ENCODE data around the gene PRSS48. TPM values are rescaled to one million over a fixed set of nuclear protein-coding genes. Genes with fewer than 3 reads are reported as not detected.

PRSS48 gene
- total and polyA plus RNA-seq, 8 donors, result not detected

DNA sequence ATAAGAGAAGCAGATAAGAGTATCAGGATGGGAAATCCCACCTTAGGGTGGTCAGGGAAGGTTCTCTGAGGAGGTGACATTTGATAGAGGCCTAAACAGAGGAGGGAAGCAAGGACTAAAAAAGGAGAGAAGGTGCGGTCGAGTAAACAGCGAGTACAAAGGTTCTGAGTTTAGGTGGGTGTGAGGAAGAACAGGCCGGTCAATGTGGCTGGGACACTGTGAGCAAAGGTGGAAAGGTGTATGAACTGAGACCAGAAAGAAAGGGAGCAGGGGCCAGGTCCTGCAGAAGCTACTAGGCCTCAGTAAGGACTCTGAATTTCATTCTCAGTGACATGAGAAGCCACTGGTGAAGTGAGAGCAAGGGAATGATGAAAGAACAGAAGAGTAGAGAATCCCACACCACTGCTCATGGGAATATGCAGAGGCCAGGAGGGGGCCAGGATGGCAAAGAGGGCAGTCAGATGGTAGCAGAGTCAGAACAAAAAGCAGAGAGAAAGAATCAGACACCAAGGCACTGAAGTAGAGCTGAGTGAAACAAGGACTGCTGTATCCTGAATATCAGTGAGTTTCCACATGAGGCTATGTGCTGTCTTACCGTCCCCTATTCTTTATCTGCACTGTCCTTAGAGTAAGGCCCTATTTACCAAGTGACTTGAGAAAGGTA is 18.0 kb downstream of the PRSS48 start:
- Histone ChIP-seq H3K4me3 (no peak overlapping the region), H3K27me3 (no peaks in the 10 kb centered on the region), H3K4me1 (peaks cover 0 to 28% (median 12%) of the 10 kb centered on the region in 4 donors), H3K27ac (no peak overlapping the region), H3K9me3 (no peaks in the 10 kb centered on the region), H3K36me3 (peaks cover 0 to 9% (median 0%) of the 10 kb centered on the region in 4 donors)
- no peak for DNase-seq
- intact Hi-C loops (cut with DNase I; ENCODE audit: low total_unique reads), result no loop called here
- TF ChIP-seq EP300 (IDR thresholded peaks at IDR 0.05), result no peak
- TF ChIP-seq POLR2AphosphoS5 (IDR thresholded peaks at IDR 0.05), result no peak
- TF ChIP-seq, protein P1, sequence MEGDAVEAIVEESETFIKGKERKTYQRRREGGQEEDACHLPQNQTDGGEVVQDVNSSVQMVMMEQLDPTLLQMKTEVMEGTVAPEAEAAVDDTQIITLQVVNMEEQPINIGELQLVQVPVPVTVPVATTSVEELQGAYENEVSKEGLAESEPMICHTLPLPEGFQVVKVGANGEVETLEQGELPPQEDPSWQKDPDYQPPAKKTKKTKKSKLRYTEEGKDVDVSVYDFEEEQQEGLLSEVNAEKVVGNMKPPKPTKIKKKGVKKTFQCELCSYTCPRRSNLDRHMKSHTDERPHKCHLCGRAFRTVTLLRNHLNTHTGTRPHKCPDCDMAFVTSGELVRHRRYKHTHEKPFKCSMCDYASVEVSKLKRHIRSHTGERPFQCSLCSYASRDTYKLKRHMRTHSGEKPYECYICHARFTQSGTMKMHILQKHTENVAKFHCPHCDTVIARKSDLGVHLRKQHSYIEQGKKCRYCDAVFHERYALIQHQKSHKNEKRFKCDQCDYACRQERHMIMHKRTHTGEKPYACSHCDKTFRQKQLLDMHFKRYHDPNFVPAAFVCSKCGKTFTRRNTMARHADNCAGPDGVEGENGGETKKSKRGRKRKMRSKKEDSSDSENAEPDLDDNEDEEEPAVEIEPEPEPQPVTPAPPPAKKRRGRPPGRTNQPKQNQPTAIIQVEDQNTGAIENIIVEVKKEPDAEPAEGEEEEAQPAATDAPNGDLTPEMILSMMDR (IDR thresholded peaks at IDR 0.05), result no peak
- no peak for TF ChIP-seq POLR2A (IDR thresholded peaks at IDR 0.05)
- 65 to 89% (median 82%) methylated on average over 5 of the region's 5 CpGs for WGBS, 5 donors

DNA sequence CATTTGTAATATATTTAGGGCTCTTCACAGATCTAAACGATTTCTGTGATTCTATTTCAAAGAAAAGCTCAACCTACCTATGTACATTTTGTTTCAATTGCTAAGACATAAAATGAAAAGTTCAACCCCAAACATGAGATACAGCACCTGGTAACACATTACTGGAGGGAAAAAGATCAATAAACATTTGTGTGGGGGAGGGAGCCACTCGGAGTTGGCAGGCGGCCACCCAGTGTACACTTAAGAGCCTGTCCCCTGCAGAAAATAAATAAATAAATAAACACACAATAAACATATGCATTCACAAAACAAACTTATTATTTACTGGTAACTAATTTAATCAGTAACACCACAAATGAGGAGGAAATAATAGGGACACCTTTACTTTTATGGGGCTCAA is 19.3 kb downstream of the PRSS48 start:
- no peaks in the 10 kb centered on the region for H3K27me3 ChIP-seq
- peaks cover 0 to 28% (median 12%) of the 10 kb centered on the region in 4 donors for H3K4me1 ChIP-seq
- WGBS, 5 donors, result 32 to 46% (median 43%) methylated on average over 3 of the region's 3 CpGs
- H3K36me3 ChIP-seq, result peaks cover 0 to 9% (median 0%) of the 10 kb centered on the region in 4 donors
- peak in 1 of 2 donors; percentile 36 for DNase-seq
- no peak overlapping the region for H3K4me3 ChIP-seq
- no peak for TF ChIP-seq POLR2A (IDR thresholded peaks at IDR 0.05)
- TF ChIP-seq, protein P1 (IDR thresholded peaks at IDR 0.05), result no peak
- TF ChIP-seq EP300 (IDR thresholded peaks at IDR 0.05), result no peak
- no peak for TF ChIP-seq POLR2AphosphoS5 (IDR thresholded peaks at IDR 0.05)
- H3K9me3 ChIP-seq, result no peaks in the 10 kb centered on the region
- intact Hi-C loops (cut with DNase I; ENCODE audit: low total_unique reads), result no loop called here
- H3K27ac ChIP-seq, result no peak overlapping the region

DNA sequence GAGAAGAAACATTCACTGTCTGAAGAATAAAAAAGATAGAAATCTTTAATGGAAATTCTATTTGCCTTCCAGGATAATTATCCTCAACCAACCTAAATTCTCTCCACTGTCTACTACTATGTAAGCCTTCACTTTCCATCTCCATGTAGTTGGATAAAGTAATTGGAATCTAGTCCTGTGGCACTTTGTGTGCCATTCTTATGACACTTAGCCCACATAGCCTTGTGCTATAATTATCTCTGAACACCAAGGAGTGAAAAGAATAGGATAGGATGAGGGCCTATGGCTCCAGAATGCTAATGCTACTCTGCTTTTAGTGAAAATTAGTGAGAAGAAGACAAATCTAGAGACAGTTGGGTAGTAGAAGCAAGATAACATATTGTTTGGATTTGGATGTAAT is 20.2 kb downstream of the PRSS48 start:
- Histone ChIP-seq H3K4me3 (no peak overlapping the region), H3K27me3 (no peaks in the 10 kb centered on the region), H3K4me1 (peaks cover 0 to 28% (median 12%) of the 10 kb centered on the region in 4 donors), H3K27ac (no peak overlapping the region), H3K36me3 (peaks cover 0 to 9% (median 0%) of the 10 kb centered on the region in 4 donors), H3K9me3 (no peaks in the 10 kb centered on the region)
- TF ChIP-seq POLR2A (IDR thresholded peaks at IDR 0.05) (no peak), EP300 (IDR thresholded peaks at IDR 0.05) (no peak), POLR2AphosphoS5 (IDR thresholded peaks at IDR 0.05) (no peak)
- TF ChIP-seq, protein P1 (IDR thresholded peaks at IDR 0.05), result no peak
- no peak for DNase-seq
- intact Hi-C loops (cut with DNase I; ENCODE audit: low total_unique reads), result no loop called here

DNA sequence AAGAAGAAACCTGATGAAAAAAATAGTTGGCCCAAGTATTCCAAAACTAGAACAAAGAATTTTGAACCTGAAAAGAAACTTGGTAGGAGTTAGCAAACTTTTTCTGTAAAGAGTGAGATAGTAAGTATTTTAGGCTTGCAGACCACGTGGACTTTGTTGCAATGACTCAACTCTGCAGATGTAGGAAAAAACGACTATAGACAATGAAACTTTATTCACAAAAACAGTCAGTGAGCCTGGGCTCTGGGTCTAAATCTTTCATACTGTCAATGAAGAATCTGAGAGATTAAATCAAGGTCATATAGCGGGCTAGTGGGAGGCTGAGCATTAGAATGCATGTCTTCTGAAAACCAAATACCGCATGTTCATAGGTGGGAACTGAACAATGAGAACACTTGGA is 25.5 kb downstream of the PRSS48 start:
- TF ChIP-seq POLR2A (IDR thresholded peaks at IDR 0.05), result no peak
- TF ChIP-seq EP300 (IDR thresholded peaks at IDR 0.05), result no peak
- TF ChIP-seq, protein P1 (IDR thresholded peaks at IDR 0.05), result no peak
- TF ChIP-seq POLR2AphosphoS5 (IDR thresholded peaks at IDR 0.05), result no peak
- Histone ChIP-seq H3K9me3 (no peaks in the 10 kb centered on the region), H3K4me1 (peaks cover 0 to 21% (median 7%) of the 10 kb centered on the region in 4 donors), H3K27ac (no peak overlapping the region), H3K36me3 (no peaks in the 10 kb centered on the region), H3K27me3 (no peaks in the 10 kb centered on the region), H3K4me3 (no peak overlapping the region)
- intact Hi-C loops (cut with DNase I; ENCODE audit: low total_unique reads), result no loop called here
- 70 to 82% (median 73%) methylated on average over 4 of the region's 4 CpGs for WGBS, 5 donors
- DNase-seq, result no peak
